SW480 (cell line): ENCODE measurements around the gene RAD51B.

ENCODE experiments used
- DNase-seq: peaks from one replicate; pipeline ENCODE4 v3.0.0-alpha.2; 2016; ENCODE audit warnings: low spot score

Gene RAD51B

DNA sequence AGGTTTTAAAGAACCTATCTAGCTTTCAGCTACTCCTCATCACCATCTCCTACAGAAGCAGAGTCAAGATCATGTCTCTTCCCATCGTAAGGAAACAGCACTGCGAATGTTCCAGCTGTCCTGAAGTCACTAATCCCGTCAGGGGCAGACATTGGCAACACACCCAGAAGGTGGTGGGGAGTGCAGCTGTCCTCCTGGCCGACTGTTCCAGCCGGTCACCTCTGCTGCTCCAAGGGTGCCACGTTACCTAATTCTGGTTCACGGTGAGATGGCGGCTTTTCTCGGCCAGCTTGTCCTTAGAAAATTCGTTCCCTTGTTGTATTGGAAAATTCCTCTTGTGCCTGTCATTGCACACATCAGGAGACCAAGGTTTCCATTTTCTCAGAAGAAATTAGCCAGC is 777.1 kb downstream of the RAD51B start:
- no peak for DNase-seq

- no peak for DNase-seq
Observed at GRCh38 chr14:68598089-68598488, 778.5 kb downstream of the RAD51B start.

DNA sequence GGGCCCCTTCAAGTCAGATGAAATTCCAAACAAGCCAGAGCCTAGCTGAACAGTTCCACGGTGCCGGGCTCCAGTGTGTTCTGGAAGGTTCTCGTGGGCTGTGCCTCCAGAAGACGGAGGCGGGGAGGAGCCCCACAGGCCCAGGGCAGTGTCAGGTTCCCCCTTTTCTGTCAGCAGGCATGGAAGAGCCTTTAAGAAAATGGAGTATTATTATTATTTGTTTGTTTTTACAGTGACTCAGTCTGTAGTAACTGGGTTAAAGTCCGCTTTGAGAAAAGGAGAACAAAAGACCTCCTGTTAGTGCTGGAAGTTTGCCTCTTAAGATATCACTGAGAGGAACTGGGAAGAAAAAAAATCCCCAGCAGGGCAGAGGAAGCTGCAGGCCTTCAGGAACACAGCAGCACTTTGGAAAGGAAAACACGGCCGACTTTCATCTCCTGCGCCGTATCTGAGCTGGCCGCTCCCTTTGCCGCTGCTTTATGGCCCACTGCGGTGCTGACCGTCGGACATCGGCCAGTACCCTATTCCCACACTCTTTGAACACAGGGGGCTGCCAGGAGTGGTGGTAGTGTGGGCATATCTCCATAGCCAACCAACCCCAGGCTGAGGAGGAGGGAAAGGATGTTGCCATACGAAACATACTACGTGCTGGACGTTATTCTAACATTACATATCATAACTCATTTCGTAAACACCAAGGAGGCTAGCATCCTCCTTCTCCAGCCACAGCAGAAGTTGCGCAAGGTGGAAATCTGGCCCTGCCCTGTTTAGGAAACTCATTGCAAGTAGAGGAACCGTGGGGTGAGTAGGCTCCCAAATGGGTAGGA is 779.3 kb downstream of the RAD51B start:
- DNase-seq: peak; percentile 98

DNA sequence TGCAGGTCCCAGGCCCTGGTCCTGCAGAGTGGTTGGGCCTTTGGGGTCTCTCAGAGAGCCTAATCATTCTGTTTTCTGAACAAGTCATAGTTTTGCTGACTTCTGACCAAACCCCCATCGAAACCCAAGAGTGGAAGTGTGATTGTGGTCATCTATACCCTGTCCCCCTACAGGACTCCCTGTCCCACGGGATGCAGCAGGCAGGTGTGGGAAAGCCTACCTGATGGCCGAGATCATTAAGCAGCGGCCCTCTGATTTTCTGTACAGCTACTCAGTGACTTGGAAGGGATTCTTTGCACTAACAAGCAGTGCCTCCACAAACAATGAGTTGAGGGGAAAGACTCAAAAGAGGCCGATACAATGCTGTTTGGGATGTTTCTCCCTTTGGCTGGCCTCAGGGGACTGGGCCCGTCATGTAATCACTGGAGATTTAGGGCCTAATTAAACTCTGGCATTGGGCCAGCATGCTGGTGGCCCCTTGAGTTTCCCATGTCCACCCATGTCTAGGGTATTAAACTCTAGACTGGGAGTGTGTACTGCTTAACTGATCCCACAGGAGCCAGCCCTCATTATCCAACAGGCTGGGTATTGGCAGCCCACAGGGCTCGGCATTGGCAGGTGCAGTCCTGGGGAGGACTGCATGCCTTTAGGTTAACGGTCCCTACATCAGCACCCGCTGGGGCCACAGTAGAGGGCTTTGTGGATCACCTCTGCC is 780.5 kb downstream of the RAD51B start:
- DNase-seq: no peak

DNA sequence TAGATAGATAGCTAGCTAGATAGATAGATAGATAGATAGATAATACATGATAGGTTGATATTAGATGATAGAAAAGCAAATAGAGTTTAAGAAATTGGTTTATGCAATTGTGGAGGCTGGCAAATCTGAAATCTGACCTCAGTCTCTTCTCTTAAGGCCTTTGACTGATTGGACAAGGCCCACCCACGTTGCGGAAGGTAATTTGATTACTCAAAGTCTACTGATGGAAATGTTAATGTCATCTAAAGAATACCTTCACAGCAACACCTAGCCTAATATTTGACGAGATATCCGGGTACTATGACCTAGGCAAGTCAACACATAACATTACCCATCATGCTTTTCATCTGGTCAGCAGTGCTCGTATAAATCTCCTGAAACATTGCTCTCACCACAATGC is 782.9 kb downstream of the RAD51B start:
- no peak for DNase-seq

DNA sequence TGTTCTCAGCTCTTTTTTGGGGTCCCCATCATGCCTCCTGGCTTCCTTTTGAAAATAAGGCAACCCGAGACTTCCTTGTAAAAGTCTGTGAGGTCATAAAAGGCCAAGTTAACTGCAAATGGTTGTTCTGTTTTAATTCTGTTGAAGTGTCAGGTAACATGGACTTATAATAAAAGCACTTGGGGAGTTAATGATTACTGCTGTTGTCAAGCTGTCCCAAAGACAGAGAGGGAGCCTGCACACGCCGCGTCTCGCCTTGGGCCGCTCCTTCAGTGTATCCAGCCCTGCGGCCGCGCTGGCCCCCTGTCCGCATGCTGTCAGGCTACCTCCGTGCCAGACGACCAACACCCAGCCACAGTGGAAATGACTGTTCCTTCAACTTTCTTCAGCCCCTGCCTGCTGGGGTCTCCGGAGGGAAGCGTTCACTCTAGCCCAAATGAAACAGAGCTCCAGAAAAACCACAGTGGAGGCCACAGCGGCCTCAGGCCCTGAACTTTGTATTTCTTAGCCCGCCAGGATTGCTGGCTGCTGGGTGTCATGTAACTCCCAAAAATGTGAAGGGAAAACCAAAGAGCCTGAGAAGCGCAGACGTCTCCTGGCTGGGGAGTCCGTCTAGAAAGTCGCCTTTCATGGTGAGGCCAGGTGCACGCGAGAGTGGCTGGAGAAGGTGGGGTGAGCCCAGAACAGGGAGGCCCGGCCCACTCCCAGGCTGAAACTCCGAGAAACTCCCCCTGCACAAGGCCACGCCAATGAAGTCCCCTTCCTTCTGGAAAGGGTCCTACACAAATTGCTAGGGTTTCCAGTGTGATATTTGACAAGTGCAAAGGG is 784.2 kb downstream of the RAD51B start:
- DNase-seq: no peak

DNA sequence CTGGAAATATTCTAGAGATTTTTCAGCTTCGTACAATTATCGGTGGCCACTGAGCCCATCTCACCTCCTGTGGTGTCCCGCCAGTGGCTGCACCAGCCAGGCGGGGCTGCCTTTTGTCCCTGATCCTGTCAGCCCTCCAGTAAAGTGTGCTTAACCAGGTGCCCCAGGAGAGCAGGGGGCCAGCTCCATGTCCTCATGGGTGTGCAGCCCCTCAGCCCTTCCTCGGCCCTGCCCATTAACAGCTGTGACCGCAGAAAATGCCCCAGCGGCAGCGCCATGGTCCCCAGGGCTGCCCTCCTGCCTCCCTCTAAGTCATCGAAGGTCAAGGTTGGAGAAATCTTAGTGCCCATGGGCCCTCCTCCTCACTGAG is 784.8 kb downstream of the RAD51B start:
- no peak for DNase-seq

DNA sequence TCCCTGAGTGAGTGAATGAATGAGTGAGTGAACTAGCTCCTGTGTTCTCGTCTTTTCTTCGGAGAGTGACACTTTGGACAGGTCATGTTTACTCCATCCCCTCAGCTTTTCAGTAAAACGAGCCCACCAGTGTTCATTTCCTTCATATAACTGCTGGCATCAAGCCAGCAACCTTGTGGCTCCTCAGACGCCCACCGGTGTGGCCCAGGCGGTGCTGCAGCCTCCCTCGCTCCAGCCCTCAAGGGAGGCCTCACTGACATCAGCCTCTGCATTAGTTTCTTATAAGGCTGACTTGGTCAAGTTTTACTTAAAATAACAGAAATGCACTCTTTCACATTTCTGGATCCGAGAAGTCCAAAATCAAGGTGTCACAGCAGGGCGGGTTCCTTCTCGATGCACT is 785.2 kb downstream of the RAD51B start:
- DNase-seq: no peak

DNA sequence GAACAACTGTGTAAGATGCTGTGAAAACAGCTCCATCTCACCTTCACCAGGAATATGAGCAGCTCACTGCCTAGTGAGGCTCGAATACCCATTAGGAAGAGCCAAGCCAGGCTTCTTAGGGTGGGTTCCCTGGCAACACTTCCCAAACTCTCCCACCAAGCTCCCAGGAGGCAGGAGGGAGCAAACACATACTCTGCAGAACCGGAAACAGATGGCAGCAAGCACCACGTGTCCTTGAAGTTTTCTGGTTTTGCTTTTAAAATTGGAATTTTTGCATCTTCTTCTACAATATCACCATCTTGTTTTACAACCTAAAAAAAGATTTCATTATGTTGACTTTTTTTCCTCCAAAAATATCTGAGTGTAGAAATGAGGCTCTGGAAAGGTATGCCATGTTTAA is 786.6 kb downstream of the RAD51B start:
- no peak for DNase-seq

GRCh38 chr14:68606644-68607043 is 787.1 kb downstream of the RAD51B start:
- DNase-seq: no peak

DNA sequence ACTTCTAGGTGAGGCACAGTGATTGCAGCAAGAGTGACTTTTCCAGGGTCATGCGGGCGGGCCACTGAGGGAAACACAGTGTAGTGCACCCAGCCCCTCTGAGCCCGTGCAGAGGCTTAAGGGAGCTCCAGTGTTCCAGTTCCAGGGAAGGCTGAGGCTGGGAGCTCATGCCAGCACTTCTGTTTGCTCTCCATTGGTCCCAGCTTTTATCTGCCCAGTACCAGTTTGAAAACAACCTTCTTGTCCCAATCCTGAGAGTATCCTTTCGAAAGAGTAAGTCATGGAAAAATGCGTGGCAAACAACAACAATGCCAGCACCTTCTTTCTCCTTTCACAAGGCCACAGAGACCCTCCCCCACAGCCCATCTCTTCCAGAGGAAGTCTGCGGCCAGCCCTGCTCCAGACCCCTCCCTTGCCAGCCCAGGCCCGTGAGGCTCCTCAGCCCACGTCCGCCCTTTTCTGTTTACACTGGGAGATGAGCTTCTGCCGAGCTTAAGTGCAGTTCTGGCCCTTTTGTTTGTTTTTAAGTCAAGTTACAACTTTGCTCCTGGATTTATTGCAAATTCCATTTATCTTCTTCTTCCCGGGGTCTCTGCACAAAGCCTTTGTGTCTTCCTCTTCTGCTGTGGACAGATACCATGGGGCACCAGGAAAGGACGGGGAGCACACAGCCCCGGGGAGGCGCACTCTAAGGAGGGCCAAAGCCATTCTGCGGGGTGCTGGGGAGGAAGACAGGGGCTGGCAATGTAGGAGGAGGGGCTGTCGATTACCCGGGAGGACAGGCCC is 787.7 kb downstream of the RAD51B start:
- no peak for DNase-seq

- no peak for DNase-seq
Observed at GRCh38 chr14:68607867-68608573, 788.4 kb downstream of the RAD51B start.

GRCh38 chr14:68608574-68608962 is 789.0 kb downstream of the RAD51B start:
- no peak for DNase-seq

DNA sequence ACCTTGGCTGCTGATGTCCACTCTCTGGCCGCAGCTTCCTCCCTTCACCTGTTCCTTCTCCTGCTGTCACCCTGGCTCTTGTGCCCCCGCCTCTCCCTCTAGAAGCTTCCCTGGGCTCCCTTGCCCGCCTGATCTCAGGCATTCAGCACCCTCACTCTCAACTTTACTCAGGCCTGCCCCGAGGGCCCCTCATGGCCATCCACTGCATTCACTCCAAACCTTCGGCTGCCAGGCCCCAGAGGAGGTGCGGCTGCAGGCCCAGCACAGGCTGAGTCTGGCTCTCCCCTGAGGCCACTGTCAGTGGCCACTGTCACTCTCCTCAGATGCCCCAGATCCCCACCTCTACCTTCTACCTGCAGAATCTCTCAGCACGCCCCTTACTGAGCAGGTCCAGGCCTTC is 789.4 kb downstream of the RAD51B start:
- DNase-seq: no peak

GRCh38 chr14:68610251-68610793 is 790.7 kb downstream of the RAD51B start:
- peak; percentile 70 for DNase-seq

GRCh38 chr14:68611599-68611998 is 792.0 kb downstream of the RAD51B start:
- no peak for DNase-seq

- no peak for DNase-seq
Observed at GRCh38 chr14:68612049-68612448, 792.5 kb downstream of the RAD51B start.

- peak; percentile 50 for DNase-seq
Observed at GRCh38 chr14:68616221-68616902, 796.8 kb downstream of the RAD51B start.

DNA sequence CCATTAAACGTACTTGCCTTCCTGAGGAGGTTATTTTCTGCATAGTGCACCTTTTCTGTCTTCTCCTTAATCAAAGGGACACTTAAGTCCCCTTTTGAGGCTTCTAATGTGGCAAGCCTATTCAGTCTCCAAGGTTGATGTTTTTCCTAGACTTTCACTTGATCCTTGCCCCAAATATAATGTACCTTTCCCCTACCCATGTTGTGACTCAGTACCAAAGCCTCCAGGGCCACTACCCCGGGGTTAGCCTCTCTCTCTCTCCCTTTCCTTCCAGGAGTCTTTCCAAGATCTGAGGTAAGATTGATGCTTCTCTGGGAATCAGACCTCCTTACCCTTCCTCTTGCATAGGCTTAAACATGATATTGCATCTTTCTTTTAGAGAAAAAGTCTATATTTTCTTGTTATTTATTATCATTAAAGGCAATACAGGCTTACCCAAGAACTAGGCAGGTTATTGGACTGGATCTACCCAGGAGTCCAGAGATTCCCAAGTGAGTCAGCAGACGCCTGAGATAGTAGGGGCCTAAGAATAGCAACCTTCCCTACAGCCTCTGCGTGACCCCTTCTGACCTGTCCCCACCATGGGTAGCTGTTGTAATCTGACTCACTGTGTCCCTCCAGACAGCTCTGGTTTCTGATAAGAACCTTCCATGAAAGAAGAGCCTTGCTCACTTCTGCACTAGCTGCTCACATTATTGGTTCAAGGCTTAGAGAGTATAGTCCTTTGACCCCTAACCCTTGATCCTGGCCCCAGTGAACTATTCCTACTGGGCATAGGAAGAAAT is 800.4 kb downstream of the RAD51B start:
- DNase-seq: no peak
